Measurements from ENCODE around the gene TM9SF3.

- TF ChIP-seq POLR2A (IDR thresholded peaks at IDR 0.05; ENCODE audit: low read depth, low read length) (no peak), TAF1 (IDR thresholded peaks at IDR 0.05; ENCODE audit: low read depth, low read length) (no peak), POLR2AphosphoS5 (IDR thresholded peaks at IDR 0.05; ENCODE audit: low read depth, low read length) (no peak), SPI1 (IDR thresholded peaks at IDR 0.05; ENCODE audit: low read depth, low read length) (no peak), POU2F2 (IDR thresholded peaks at IDR 0.05; ENCODE audit: low read depth, low read length) (no peak)
Observed at GRCh38 chr10:96632974-96633710, 46.3 kb upstream of the TM9SF3 start.
